Ishikawa (cell line): ENCODE results near the gene RAB32.
A peak's percentile ranks its signal among the peaks of the same experiment; 100 is the strongest.

ENCODE experiments used
- CEBPB ChIP-seq: IDR thresholded peaks from 2 replicates; pipeline ENCODE4 v1.6.1; 2012
- CREB1 ChIP-seq: IDR thresholded peaks from 2 replicates; pipeline ENCODE4 v1.6.1; 2012; ENCODE audit warnings: low read depth
- EGR1 ChIP-seq: IDR thresholded peaks from 2 replicates; pipeline ENCODE4 v1.6.1; 2012
- EP300 ChIP-seq: IDR thresholded peaks from 2 replicates; pipeline ENCODE4 v1.6.1; 2012; ENCODE audit warnings: borderline replicate concordance
- FOXM1 ChIP-seq: IDR thresholded peaks from 2 replicates; pipeline ENCODE4 v1.6.1; 2012; ENCODE audit warnings: low read depth, borderline replicate concordance
- MAX ChIP-seq: IDR thresholded peaks from 2 replicates; pipeline ENCODE4 v1.6.1; 2012
- NFIC ChIP-seq: IDR thresholded peaks from 2 replicates; pipeline ENCODE4 v1.6.1; 2012
- RAD21 ChIP-seq: IDR thresholded peaks from 2 replicates; pipeline ENCODE4 v1.6.1; 2012; ENCODE audit warnings: low read depth
- REST ChIP-seq: IDR thresholded peaks from 2 replicates; pipeline ENCODE4 v1.6.1; 2012; ENCODE audit warnings: low read depth, mild to moderate bottlenecking
- TAF1 ChIP-seq: IDR thresholded peaks from 2 replicates; pipeline ENCODE4 v1.6.1; 2012; ENCODE audit warnings: low read depth, mild to moderate bottlenecking
- TCF12 ChIP-seq: IDR thresholded peaks from 2 replicates; pipeline ENCODE4 v1.6.1; 2012; ENCODE audit warnings: low read depth
- TEAD4 ChIP-seq: IDR thresholded peaks from 2 replicates; pipeline ENCODE4 v1.6.1; 2012
- USF1 ChIP-seq: IDR thresholded peaks from 2 replicates; pipeline ENCODE4 v1.6.1; 2012
- YY1 ChIP-seq: IDR thresholded peaks from 2 replicates; pipeline ENCODE4 v1.6.1; 2012; ENCODE audit warnings: low read depth
- ZBTB7A ChIP-seq: IDR thresholded peaks from 2 replicates; pipeline ENCODE4 v1.6.1; 2012; ENCODE audit warnings: low read depth

Gene RAB32

GRCh38 chr6:146543211-146543939, at the start of gene RAB32:
RAB32 (plus strand) TSS chr6:146543833; CDS start chr6:146543872, 39 bp downstream.
- peak; percentile 73 for TF ChIP-seq USF1
- no peak for TF ChIP-seq TCF12
- TF ChIP-seq MAX, result no peak
- peak; percentile 18; the same call in 1 of the 2 replicates for TF ChIP-seq RAD21
- no peak for TF ChIP-seq CREB1
- TF ChIP-seq ZBTB7A, result no peak
- TF ChIP-seq NFIC, result no peak; the same call in 1 of the 2 replicates
- TF ChIP-seq EGR1, result no peak
- TF ChIP-seq REST, result 0 out of 2 replicates have a peak, but pooled peaks have one; percentile 9
- 0 out of 2 replicates have a peak, but pooled peaks have one; percentile 6 for TF ChIP-seq YY1

- no peak for TF ChIP-seq ZBTB7A
- no peak for TF ChIP-seq USF1
- no peak for TF ChIP-seq NFIC
Observed at GRCh38 chr6:146498309-146498708, 45.3 kb upstream of the RAB32 start.

GRCh38 chr6:146503096-146503495, 40.5 kb upstream of the RAB32 start:
- TF ChIP-seq CEBPB, result no peak

- TF ChIP-seq FOXM1 (no peak), NFIC (no peak), RAD21 (no peak), EGR1 (no peak), ZBTB7A (no peak), USF1 (no peak), REST (no peak), TCF12 (no peak), CREB1 (no peak), TAF1 (no peak), TEAD4 (no peak), CEBPB (no peak), MAX (no peak)
Observed at GRCh38 chr6:146515212-146515611, 28.4 kb upstream of the RAB32 start.

GRCh38 chr6:146526192-146526591, 17.4 kb upstream of the RAB32 start:
- TF ChIP-seq YY1 (no peak), EGR1 (no peak), CREB1 (no peak), USF1 (no peak), TCF12 (no peak), RAD21 (peak; percentile 46)

GRCh38 chr6:146532702-146533101, 10.9 kb upstream of the RAB32 start:
- TF ChIP-seq CEBPB, result no peak
- TF ChIP-seq TAF1, result no peak
- TF ChIP-seq YY1, result no peak
- TF ChIP-seq MAX, result no peak
- TF ChIP-seq EGR1, result no peak
- no peak for TF ChIP-seq TEAD4
- no peak for TF ChIP-seq EP300
- no peak for TF ChIP-seq NFIC
- TF ChIP-seq TCF12, result no peak
- no peak for TF ChIP-seq CREB1
- no peak for TF ChIP-seq FOXM1
- no peak for TF ChIP-seq REST
- no peak for TF ChIP-seq RAD21
- TF ChIP-seq ZBTB7A, result no peak
- no peak for TF ChIP-seq USF1
